Left ventricle myocardium superior (tissue), 1 donor: Measurements from ENCODE around the gene VWA1. TPM values are rescaled to one million over a fixed set of nuclear protein-coding genes. Genes with fewer than 3 reads are reported as not detected.
"Not testable (repeated sequence)": the region's sequence is repeated elsewhere in the genome, so short reads cannot be mapped to it uniquely, and the experiment has no call there.

Experiments used
- ATAC-seq: fragments of 200-7000 bp; cut with Tn5 transposase; one replicate; pipeline ENCODE4 v1.9.1; 2020; ENCODE audit warnings: mild to moderate bottlenecking, moderate library complexity
- DNase-seq: peaks from one replicate; pipeline ENCODE4 v3.0.0-alpha.2; 2020
- intact Hi-C: fragments of 100-400 bp; cut with micrococcal nuclease; formaldehyde crosslinking; loops from one replicate; pipeline ENCODE4 v1.11.0; 2022
- total RNA-seq: library from RNA; stranded (reverse); fragmentation: NEBNext Ultra II Directional; extraction: Animal tissue kit (Norgen Biotek cat#: 25700); gene quantifications from one replicate; pipeline ENCODE4 v1.2.1, GENCODE V29; 2021
- donor health status: DM: no; HTN: yes; CAD: no; lungs with severe emphysema.

Gene VWA1
- total RNA-seq, 1 donor from 2014 or later: 13.5 TPM

DNA sequence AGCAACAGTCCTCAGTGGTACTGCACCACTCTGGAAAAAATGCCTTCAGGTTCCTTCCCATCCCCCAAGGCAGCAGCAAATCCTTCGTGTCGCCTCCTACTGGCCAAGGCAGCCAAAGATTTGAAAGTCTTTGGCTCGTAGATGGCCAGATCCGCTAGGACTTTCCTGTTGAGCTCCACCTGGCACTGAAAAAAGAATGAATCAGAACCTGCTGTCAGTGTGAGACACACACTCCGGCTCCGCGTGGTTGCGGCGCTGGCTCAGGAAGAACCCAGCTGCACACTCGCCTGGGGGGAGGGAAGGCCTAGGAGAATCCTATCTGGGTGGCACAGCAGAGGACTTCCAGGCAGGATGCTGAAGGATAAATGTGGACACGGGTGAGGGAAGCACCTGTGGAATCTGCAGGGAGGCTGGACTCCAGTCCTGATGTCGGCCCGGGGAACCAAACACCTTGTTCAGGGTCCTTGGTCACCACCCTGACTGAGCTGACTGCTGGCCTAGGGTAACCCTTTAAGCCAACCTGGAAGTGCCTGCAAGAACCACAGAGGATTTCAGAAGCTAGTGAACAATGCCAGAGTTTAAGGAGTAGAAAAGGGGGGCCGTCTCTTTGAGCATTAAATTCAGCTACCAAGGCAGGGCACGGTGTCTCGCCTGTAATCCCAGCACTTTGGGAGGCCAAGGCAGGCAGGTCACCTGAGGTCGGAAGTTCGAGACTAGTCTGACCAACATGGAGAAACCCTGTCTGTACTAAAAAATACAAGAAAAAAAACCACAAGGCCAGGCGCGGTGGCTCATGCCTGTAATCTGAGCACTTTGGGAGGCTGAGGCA, 33.2 kb upstream of the VWA1 start:
- intact Hi-C loops: no loop called here
- ATAC-seq: no peak

DNA sequence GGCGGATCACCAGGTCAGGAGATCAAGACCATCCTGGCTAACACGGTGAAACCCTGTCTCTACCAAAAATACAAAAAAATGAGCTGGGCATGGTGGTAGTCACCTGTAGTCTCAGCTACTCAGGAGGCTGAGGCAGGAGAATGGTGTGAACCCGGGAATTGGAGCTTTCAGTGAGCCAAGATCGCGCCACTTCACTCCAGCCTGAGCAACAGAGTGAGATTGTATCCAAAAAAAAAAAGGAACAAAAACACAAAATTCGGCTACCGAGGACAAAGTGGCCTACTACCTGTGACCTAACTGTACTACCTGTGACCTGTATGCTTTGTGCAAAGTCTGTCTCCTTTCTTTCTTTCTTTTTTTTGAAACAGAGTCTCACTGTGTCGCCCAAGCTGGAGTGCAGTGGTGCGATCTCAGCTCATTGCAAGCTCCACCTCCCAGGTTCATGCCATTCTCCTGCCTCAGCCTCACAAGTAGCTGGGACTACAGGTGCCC, 32.5 kb upstream of the VWA1 start:
- intact Hi-C loops, ATAC-seq, DNase-seq: not testable (repeated sequence)

More for the DNA sequence above, 33.2 kb upstream of the VWA1 start:
- no peak for DNase-seq

DNA sequence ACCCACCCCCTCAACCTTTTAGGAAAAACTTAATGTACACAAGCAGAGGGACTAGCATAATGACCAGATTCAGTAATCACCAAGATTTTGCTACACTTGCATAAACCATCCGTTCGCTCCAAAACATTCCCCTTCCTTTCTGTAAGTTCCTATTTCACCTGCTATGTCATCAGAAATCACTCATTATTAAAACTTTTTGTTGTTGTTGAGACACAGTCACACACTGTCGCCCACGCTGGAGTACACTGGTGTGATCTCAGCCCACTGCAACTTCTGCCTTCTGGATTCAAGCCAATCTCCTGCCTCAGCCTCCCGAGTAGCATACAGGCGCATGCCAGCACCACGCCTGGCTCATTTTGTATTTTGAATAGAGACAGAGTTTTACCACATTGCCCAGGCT, 31.8 kb upstream of the VWA1 start:
- intact Hi-C loops: no loop called here
- no peak for DNase-seq
- no peak for ATAC-seq

DNA sequence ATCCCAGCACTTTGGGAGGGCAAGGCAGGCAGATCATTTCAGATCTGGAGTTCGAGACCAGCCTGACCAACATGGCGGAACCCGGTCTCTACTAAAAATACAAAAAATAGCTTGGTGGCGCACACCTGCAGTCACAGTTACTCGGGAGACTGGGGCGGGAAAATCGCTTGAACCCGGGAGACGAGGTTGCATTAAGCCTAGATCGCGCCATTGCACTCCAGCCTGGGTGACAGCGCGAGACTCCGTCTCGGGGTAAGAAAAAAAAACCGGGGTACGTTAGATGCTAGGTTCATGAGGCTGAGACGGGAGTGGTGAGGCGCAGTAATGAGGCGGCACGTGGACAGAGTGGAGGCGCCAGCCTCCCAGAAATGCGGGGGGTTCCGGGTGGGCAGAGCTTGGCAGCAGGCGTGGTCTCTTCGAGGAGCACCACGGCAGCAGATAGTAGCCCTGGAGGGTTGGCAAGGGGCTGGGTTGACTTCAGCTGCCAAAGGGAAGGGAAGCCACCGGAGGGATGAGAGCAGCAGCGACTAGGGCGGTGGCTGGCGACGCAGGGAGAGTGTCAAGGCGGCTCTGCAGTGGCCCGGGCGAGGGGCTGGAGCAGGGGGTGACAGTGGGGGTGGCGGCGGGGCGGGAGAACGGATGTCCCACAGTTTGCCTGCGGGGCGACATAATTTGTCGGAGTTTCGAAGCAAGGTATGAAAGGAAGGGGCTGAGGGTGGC, 29.2 kb upstream of the VWA1 start:
- ATAC-seq: peak; percentile 1
- DNase-seq: peak; percentile 31
- intact Hi-C loops: no loop called here

DNA sequence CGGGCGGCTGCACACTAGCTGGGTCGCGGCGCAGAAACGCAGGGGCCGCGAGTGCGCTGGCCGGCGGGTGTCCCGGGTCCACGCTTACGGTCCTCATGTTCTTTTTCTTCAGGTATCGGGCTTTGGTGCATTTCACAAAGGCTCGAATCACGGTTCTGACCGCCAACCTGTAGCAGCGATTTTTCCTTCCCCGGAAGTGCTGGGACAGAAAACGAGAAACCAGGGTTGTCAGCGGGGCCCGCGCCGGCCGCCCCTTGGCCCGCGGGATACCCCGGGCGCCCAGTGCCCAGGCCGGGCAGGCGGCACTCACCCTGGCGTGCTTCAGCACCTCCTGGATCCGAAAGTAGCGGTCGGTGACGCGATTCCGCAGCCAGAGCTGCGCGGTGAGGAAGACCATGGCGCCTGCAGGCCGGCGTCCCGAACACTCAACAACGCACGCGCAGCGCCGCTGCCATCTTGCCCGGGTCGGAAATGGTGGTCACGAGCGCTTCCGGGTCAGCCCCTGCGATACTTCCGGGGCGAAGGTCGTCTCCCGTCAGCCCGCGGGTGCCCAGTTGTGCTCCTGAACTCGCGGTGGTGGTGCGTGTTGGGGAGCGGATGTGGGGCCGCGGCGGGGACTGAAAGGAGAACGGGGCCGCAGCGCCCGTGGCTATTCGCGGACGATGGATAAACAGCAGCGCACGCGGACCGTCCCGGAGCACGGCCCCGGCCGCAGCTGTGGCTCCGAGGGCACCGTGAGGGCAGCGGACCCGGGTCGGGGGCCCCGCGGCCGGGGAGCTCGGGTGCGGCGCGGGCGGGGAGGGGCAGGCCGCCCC, 28.5 kb upstream of the VWA1 start, which contains the start of gene MRPL20:
Gene MRPL20, minus strand, starts transcription at position 473 of the 815 bp plus-strand sequence. Its CDS starts 76 bp downstream, at position 397.
- DNase-seq (peak; percentile 97), ATAC-seq (peak; percentile 97)
- intact Hi-C loops: no loop called here

DNA sequence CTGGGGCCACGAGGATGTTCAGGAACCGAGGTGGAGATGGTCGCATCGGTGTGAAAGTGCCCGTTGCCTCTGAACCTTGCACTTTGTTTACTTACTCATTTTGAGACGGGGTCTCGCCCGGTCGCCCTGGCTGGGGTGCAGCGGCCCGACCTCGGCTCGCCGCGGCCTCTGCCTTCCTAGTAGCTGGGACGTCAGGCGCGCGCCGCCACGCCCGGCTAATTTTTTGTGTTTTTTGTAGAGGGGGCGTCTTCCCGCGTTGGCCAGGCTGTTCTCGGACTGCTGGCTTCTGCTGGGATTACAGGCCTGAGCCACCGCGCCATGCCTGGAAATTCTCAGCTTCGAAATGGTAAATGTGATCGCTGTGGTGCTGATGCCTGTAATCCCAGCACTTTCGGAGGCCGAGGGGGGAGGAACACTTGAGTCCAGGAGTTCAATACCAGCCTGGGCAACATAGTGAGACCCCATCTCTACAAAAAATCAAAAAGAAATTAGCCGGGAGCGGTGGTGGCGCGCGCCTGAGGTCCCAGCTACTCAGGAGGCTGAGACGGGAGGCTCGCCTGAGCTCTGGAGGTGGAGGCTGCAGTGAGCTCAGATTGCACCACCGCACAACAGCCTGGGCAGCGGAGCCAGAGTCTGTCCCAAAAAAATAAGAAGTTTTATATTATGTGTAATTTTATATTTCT, 27.7 kb upstream of the VWA1 start:
- DNase-seq (peak; percentile 24), ATAC-seq (no peak)
- intact Hi-C loops: no loop called here

DNA sequence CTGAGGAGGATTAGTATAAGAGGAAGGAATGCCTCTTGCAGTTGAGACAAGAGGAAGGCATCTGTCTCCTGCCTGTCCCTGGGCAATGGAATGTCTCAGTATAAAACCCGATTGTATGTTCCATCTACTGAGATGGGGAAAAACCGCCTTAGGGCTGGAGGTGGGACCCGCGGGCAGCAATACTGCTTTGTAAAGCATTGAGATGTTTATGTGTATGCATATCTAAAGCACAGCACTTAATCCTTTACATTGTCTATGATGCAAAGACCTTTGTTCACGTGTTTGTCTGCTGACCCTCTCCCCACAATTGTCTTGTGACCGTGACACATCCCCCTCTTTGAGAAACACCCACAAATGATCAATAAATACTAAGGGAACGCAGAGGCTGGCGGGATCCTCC, 25.3 kb upstream of the VWA1 start:
- intact Hi-C loops, ATAC-seq: not testable (repeated sequence)
- DNase-seq: peak; percentile 2

DNA sequence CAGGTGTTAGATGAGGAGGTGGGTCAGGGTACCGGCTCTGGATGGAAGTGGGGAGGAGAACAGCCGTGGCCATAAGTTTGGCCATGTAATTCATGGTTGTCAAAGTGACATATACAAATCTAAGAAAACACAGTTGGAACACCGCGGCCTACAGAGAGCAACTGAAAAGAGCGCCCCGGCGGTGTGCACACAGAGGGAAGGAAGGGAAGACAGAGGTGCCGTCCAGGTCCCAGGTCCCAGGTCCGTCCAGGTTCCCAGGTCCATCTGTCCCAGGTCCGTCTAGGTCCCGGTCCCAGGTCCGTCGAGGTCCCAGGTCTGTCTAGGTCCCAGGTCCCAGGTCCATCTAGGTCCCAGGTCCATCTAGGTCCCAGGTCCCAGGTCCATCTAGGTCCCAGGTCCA, 23.9 kb upstream of the VWA1 start:
- peak; percentile 19 for DNase-seq
- intact Hi-C loops: no loop called here
- no peak for ATAC-seq

DNA sequence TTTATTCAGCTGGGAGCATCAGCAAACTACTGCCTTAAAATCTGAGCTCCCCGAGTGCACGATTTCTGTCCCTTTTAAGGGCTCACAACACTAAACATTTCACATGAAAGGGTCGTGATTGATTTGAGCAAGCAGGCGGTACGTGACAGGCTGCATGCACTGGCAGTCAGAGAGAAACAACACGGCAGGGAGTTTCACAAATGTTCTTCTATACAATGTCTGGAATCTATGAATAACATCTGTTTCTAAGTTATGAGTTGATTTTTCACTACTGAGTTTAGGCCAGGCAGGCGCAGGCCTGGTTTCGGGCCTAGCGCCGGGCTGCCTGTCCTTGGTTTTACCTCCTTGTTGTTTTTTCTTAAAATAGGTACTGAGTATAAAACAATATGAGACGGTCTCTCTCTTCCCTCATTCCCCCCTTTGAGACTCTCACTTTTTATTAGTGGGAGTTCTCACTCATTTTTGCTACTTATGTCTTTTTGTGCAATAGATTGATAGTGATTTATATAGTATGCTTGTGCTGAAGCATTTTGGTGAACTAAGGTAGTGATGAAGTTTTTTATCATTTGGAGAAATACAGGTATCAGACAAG, 23.1 kb upstream of the VWA1 start:
- ATAC-seq, intact Hi-C loops, DNase-seq: not testable (repeated sequence)

DNA sequence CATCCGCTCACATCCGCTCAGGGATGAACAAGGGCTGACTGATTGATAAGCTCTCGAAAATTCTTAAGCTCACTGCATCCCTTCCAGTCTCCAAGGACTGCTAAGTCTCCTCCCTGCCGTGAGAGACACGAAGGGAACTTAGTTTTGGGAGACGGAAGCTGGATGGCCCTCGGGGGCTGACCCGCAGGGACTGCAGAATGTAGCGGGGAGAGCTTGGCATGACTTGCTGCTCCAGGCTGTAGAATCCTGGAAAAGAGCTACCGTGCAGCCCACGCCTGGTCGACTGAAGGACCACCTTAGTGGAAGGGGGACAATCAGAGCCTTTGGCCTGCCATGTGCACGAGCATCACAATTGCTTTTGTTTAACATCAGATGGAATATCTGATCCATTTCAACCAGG, 19.7 kb upstream of the VWA1 start:
- ATAC-seq (no peak), DNase-seq (peak; percentile 5)

DNA sequence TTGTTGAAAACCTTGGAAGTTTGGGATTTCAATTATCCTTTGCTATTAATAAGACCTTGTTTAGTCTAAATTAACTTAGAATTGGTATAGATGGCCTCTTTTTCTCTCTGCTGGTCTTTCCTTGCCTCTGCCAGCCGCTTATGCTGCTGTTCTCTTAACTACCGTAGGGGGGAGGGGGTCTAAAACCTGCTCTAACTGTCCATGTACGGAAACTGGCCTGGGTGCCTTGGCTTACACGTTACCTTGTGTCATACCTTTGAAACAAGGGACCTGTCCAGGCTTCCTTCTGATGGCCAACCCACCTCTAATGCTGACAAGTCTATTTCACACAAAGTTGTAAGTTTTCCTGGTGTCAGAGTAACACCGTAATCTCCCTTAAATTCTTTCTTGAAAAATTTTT, 18.1 kb upstream of the VWA1 start:
- intact Hi-C loops, ATAC-seq, DNase-seq: not testable (repeated sequence)

More for the DNA sequence above, 19.7 kb upstream of the VWA1 start:
- intact Hi-C loops: no loop called here

DNA sequence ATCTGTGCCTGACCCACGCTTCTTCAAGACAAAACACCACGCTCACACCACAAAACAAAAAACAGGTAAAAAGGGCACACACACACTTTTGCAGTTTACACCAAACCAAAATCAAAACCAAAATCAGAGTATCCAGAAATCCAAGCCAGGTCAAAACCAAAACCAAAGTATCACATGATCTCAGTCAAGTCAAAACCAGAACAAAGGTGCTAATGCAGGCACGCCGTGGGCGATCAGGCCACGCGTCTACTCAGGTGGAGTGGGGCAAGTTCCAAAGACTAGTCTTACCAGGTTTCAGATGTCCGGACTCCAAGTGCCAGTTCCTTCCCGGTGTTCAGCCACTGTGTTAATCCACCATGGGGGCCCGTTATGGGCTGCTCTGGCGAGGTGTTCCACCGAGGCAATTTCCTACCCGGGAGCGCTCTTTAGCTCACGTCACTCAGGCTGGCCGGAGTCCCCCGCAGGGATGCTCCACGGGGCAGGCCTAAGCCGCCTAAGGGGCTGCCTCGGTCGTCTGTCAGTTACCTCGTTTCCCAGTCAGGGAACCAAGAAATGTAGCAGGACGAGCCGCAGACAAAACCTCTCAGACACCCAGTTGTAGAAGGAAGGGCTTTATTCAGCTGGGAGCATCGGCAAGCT, 17.5 kb upstream of the VWA1 start:
- DNase-seq: peak; percentile 15
- intact Hi-C loops, ATAC-seq: not testable (repeated sequence)

DNA sequence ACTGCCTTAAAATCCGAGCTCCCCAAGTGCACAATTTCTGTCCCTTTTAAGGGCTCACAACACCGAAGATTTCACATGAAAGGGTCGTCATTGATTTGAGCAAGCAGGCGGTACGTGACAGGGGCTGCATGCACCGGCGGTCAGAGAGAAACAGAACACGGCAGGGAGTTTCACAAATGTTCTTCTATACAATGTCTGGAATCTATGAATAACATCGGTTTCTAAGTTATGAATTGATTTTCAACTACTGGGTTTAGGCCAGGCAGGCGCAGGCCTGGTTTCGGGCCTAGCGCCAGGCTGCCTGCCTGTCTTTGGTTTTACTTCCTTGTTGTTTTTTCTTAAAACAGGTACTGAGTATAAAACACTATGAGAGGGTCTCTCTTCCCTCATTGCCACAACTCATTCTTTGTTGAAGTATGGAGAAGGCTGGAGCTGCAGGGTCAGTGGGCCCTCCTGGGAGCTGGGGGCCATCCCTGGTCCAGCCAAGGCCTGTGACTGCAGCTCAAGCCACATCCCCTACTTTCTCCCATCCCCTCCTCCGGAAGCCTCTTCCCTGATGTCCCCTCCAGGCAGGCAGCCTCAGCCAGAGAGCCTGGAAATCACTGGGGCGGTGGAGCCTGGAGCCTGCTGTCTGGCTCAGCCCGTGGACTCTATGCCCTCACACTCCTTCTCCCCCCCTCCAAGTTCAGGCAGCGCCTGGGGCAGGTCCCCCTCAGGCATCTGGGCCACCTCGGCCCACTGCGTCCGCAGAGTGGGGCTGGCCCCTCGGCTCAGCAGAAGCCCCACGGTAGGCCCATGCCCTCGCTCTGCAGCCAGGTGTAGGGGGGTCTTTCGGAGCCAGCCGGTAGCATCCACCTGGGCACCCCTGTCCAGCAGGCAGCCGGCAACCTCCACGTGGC, 16.8 kb upstream of the VWA1 start:
- peak; percentile 2 for DNase-seq
- ATAC-seq: no peak
- intact Hi-C loops: no loop called here

DNA sequence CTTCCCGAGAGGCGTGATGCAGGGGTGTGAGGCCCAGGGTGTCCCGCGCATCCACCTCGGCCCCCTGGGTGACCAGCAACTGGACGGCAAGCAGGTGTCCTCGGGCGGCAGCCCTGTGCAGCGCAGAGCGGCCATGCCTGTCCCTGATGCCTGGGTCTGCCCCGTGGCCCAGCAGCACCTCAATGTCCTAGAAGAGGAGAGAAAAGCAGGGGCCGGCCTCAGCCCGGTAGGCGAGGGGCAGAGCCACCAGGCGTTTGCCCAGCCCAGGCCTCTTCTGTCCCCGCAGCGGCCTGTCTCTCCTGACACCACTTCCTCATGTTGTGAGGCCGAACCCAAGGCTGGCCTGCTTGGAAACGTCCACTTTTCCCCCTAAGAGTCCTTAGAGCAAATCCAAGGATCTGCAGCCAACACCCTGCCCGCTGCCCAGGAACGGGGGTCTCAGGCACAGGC, 16.1 kb upstream of the VWA1 start:
- ATAC-seq: peak; percentile 15
- DNase-seq: peak; percentile 26
- intact Hi-C loops: no loop called here

DNA sequence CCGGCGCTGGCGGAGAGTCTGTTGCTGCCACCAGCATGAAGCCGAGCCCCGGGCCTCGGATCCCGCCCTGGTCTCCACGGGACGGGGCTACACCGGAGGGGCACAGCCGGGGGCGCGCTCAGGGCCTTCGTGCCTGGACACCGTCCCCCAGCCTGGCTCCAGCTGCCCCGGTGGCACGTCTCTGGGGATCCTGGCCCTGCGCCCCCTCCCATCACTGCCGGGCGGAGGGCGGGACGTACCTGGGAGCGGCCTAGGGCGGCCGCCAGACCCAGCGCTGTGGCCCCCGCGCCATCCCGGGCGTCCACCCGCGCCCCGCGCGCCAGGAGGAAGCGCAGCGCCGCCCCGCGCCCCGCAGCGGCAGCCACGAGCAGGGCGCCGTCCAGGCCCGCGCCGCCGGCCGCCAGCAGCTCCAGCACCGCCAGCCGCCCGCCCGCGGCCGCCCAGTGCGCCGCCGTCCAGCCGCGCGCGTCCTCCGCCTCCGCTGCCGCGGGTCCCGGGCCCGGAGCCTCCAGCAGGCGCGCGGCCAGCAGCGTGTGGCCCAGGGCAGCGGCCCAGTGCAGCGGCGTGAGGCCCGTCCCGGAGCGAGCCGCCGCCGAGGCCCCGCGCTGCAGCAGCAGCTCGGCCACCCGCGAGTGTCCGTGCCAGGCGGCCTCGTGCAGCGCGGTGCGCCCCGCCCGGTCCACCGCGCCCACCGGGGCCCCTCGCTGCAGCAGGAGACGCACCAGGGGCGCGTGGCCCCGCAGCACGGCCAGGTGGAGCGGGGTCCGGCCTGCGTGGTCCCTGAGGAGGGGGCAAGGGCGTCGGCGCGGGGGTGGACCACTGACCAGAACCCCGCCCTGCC, 15.5 kb upstream of the VWA1 start:
- intact Hi-C loops: no loop called here

DNA sequence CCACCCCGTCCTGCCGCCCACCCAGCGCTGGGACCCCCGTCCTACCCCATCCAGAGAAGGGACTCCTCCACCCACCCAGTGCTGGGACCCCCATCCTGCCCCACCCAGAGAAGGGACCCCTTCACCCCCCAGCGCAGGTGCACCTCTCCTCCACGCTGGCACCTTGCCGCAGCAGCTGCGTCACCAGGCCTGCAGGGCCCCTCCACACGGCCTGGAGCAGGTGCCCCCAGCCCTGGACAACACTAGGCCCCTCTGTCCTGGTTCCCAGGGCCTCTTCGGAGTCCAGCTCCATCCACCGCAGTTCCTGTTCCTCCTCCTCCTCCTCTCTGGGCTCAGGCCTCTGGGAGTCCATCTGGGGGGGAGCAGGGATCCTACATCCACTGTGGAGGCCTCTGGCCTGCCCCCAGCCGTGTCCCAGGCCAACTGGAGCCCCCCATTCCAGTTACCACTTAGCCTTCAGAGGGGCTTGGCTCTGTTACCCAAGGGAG, 14.8 kb upstream of the VWA1 start:
- DNase-seq (peak; percentile 21), ATAC-seq (no peak)
- intact Hi-C loops: no loop called here

More for the DNA sequence above, 15.5 kb upstream of the VWA1 start:
- peak; percentile 77 for ATAC-seq
- peak; percentile 65 for DNase-seq
